Naive thymus-derived CD8-positive, alpha-beta T cell (primary cell): ENCODE results near the gene REEP1. TPM values are rescaled to one million over a fixed set of nuclear protein-coding genes. Genes with fewer than 3 reads are reported as not detected.
"Not testable (repeated sequence)": the region's sequence is repeated elsewhere in the genome, so short reads cannot be mapped to it uniquely, and the experiment has no call there.

Experiments
- ATAC-seq, 2 donors: fragments of 150-1000 bp; cut with Tn5 transposase in 1 of 2; sonication (Bioruptor Pico), chemical (Tn5 transposase) in 1 of 2; 1 replicate in 1 of 2; 2 replicates in 1 of 2; pipeline ENCODE4 v1.10.0; 2021; ENCODE audit warnings: mild to moderate bottlenecking in 2 of 2, moderate library complexity in 2 of 2
- POLR2A ChIA-PET: fragments of 350-600 bp; sonication (Branson Sonifier 250); formaldehyde crosslinking; loops from one replicate; lab custom pipeline; 2021; ENCODE audit warnings: antibody characterized with exemption; lab: Charles Lee
- DNase-seq, 10 donors: peaks; one replicate each; pipeline versions ENCODE4 v3.0.0 to v3.0.0-alpha.2; 2020 to 2022
- H3K27ac Mint-ChIP-seq, 10 donors: one replicate each; pipeline ENCODE4 v1.8.0; 2020 to 2022; ENCODE audit warnings: mild to moderate bottlenecking in 10 of 10, mixed read lengths in 10 of 10, moderate library complexity in 4 of 10, inconsistent platforms in 1 of 10
- H3K27me3 Mint-ChIP-seq, 5 donors: one replicate each; pipeline ENCODE4 v1.8.0; 2021 to 2022; ENCODE audit warnings: mixed read lengths in 5 of 5
- H3K36me3 Mint-ChIP-seq, 3 donors: one replicate each; pipeline ENCODE4 v1.8.0; 2020 to 2022; ENCODE audit warnings: mixed read lengths in 3 of 3, mild to moderate bottlenecking in 2 of 3, inconsistent platforms in 1 of 3
- H3K4me1 Mint-ChIP-seq, 4 donors: one replicate each; pipeline ENCODE4 v1.8.0; 2021 to 2022; ENCODE audit warnings: mixed read lengths in 4 of 4
- H3K4me3 Mint-ChIP-seq, 10 donors: one replicate each; pipeline ENCODE4 v1.8.0; 2020 to 2022; ENCODE audit warnings: mild to moderate bottlenecking in 10 of 10, mixed read lengths in 10 of 10, moderate library complexity in 6 of 10, inconsistent platforms in 1 of 10
- H3K9me3 Mint-ChIP-seq, 9 donors: one replicate each; pipeline ENCODE4 v1.8.0; 2020 to 2022; ENCODE audit warnings: mixed read lengths in 9 of 9, mild to moderate bottlenecking in 3 of 9, inconsistent platforms in 1 of 9, moderate library complexity in 1 of 9
- polyA plus RNA-seq, 3 donors: library from polyadenylated mRNA; unstranded; fragments of 300-500 nt; fragmentation: Illumina TruSeq; gene quantifications; one replicate each; pipeline ENCODE4 v1.2.3, GENCODE V29; 2021
- total RNA-seq, 8 experiments: library from RNA in 2 of 8; stranded (reverse) in 2 of 8; gene quantifications; one replicate each; pipeline ENCODE4 v1.2.3 and lab custom pipeline; 2021 to 2026

The REEP1 gene
- total and polyA plus RNA-seq, 5 experiments from 2014 or later, result 0.10 TPM; not detected in 4

GRCh38 chr2:86231680-86232372 is 105.6 kb downstream of the REEP1 start:
- ATAC-seq, result no peak
- Mint-ChIP-seq H3K4me3 (no peak overlapping the region), H3K4me1 (peaks cover 0 to 9% (median under 1%) of the 10 kb centered on the region in 4 donors), H3K36me3 (no peaks in the 10 kb centered on the region), H3K9me3 (peaks cover 0 to 1% (median 0%) of the 10 kb centered on the region in 9 donors), H3K27ac (peak overlapping the region in 2 of 10 donors; percentile 3 to 18), H3K27me3 (peaks cover 0 to 8% (median 2%) of the 10 kb centered on the region in 5 donors)
- POLR2A ChIA-PET, result no interaction called here
- no peak for DNase-seq

GRCh38 chr2:86230961-86231360 is 106.5 kb downstream of the REEP1 start:
- DNase-seq (no peak), ATAC-seq (no peak)
- H3K9me3 Mint-ChIP-seq, result no peaks in the 10 kb centered on the region
- no peaks in the 10 kb centered on the region for H3K36me3 Mint-ChIP-seq
- H3K27ac Mint-ChIP-seq, result no peak overlapping the region
- H3K4me1 Mint-ChIP-seq, result peaks cover 0 to 14% (median 3%) of the 10 kb centered on the region in 4 donors
- H3K4me3 Mint-ChIP-seq, result no peak overlapping the region
- POLR2A ChIA-PET, result no interaction called here
- peaks cover 0 to 8% (median 0%) of the 10 kb centered on the region in 5 donors for H3K27me3 Mint-ChIP-seq

- no peak overlapping the region for H3K27ac Mint-ChIP-seq
Observed at GRCh38 chr2:86229221-86229620, 108.2 kb downstream of the REEP1 start.

GRCh38 chr2:86228574-86228973 is 108.9 kb downstream of the REEP1 start:
- H3K36me3 Mint-ChIP-seq, H3K27ac Mint-ChIP-seq, ATAC-seq, H3K9me3 Mint-ChIP-seq, POLR2A ChIA-PET, DNase-seq, H3K4me3 Mint-ChIP-seq, H3K27me3 Mint-ChIP-seq: not testable (repeated sequence)
- peaks cover 2 to 31% (median 13%) of the 10 kb centered on the region in 4 donors for H3K4me1 Mint-ChIP-seq

More at GRCh38 chr2:86229221-86229620, 108.2 kb downstream of the REEP1 start:
- H3K36me3 Mint-ChIP-seq, result no peaks in the 10 kb centered on the region
- H3K27me3 Mint-ChIP-seq, result peaks cover 0 to 8% (median 0%) of the 10 kb centered on the region in 5 donors
- DNase-seq (no peak), ATAC-seq (no peak)
- H3K4me3 Mint-ChIP-seq, result no peak overlapping the region
- no peaks in the 10 kb centered on the region for H3K9me3 Mint-ChIP-seq
- H3K4me1 Mint-ChIP-seq, result peaks cover 0 to 30% (median 13%) of the 10 kb centered on the region in 4 donors
- POLR2A ChIA-PET, result no interaction called here

GRCh38 chr2:86227685-86228084 is 109.7 kb downstream of the REEP1 start:
- POLR2A ChIA-PET, result interaction anchor here (0.7 kb wide), 1 partner anchor 214 kb away, joined by 4 read pairs; the partner anchor contains the start of gene KDM3A
- Mint-ChIP-seq H3K27me3 (peaks cover 0 to 8% (median 0%) of the 10 kb centered on the region in 5 donors), H3K9me3 (no peaks in the 10 kb centered on the region), H3K27ac (no peak overlapping the region), H3K36me3 (no peaks in the 10 kb centered on the region), H3K4me3 (no peak overlapping the region), H3K4me1 (peaks cover 2 to 31% (median 13%) of the 10 kb centered on the region in 4 donors)
- DNase-seq (no peak), ATAC-seq (no peak)

- peak overlapping the region in 1 of 10 donors; percentile 27 for H3K27ac Mint-ChIP-seq
- H3K27me3 Mint-ChIP-seq, result peaks cover 0 to 8% (median 0%) of the 10 kb centered on the region in 5 donors
- POLR2A ChIA-PET, result interaction anchor here (0.7 to 1.0 kb wide), 2 partner anchors 33 to 214 kb away, joined by 3 to 4 read pairs; partner anchors contain the start of gene KDM3A
- no peak overlapping the region for H3K4me3 Mint-ChIP-seq
- no peaks in the 10 kb centered on the region for H3K9me3 Mint-ChIP-seq
- H3K36me3 Mint-ChIP-seq, result no peaks in the 10 kb centered on the region
- ATAC-seq (no peak), DNase-seq (no peak)
- H3K4me1 Mint-ChIP-seq, result peaks cover 2 to 31% (median 13%) of the 10 kb centered on the region in 4 donors
Observed at GRCh38 chr2:86226636-86227520, 110.5 kb downstream of the REEP1 start.

GRCh38 chr2:86226070-86226469 is 111.4 kb downstream of the REEP1 start:
- H3K27me3 Mint-ChIP-seq, result peaks cover 0 to 8% (median 0%) of the 10 kb centered on the region in 5 donors
- H3K9me3 Mint-ChIP-seq, result no peaks in the 10 kb centered on the region
- DNase-seq (no peak), ATAC-seq (no peak)
- H3K36me3 Mint-ChIP-seq, result no peaks in the 10 kb centered on the region
- POLR2A ChIA-PET, result interaction anchor here (0.7 to 1.7 kb wide), 3 partner anchors 32 to 216 kb away, joined by 3 to 7 read pairs (median 3); partner anchors contain the start of gene KDM3A
- H3K4me1 Mint-ChIP-seq, result peaks cover 2 to 31% (median 18%) of the 10 kb centered on the region in 4 donors
- H3K27ac Mint-ChIP-seq, result peak overlapping the region in 4 of 10 donors; percentile 44 to 87 (median 72)
- H3K4me3 Mint-ChIP-seq, result no peak overlapping the region

- H3K4me3 Mint-ChIP-seq, result peak overlapping the region in 8 of 10 donors; percentile 8 to 51 (median 33)
- POLR2A ChIA-PET, result interaction anchor here (0.6 to 1.7 kb wide), 6 partner anchors 18 to 217 kb away, joined by 3 to 7 read pairs (median 3); partner anchors contain the start of gene KDM3A
Observed at GRCh38 chr2:86225581-86225980, 111.8 kb downstream of the REEP1 start.

GRCh38 chr2:86224645-86225355 is 112.6 kb downstream of the REEP1 start:
- POLR2A ChIA-PET, result interaction anchor here (0.6 to 1.7 kb wide), 4 partner anchors 17 to 216 kb away, joined by 3 to 7 read pairs (median 4); partner anchors contain the start of gene KDM3A
- H3K27ac Mint-ChIP-seq, result peak overlapping the region in 7 of 10 donors; percentile 48 to 94 (median 87)
- ATAC-seq (no peak), DNase-seq (no peak)
- peak overlapping the region in 1 of 10 donors; percentile 29 for H3K4me3 Mint-ChIP-seq
- peaks cover 4 to 31% (median 20%) of the 10 kb centered on the region in 4 donors for H3K4me1 Mint-ChIP-seq
- H3K9me3 Mint-ChIP-seq, result no peaks in the 10 kb centered on the region
- no peaks in the 10 kb centered on the region for H3K36me3 Mint-ChIP-seq
- H3K27me3 Mint-ChIP-seq, result no peaks in the 10 kb centered on the region

More at GRCh38 chr2:86225581-86225980, 111.8 kb downstream of the REEP1 start:
- Mint-ChIP-seq H3K27me3 (peaks cover 0 to 6% (median 0%) of the 10 kb centered on the region in 5 donors), H3K4me1 (peaks cover 4 to 31% (median 20%) of the 10 kb centered on the region in 4 donors), H3K27ac (peak overlapping the region; percentile 18 to 94 (median 84)), H3K9me3 (no peaks in the 10 kb centered on the region), H3K36me3 (no peaks in the 10 kb centered on the region)
- DNase-seq, result peak in 8 of 10 donors; percentile 3 to 74 (median 32)
- ATAC-seq, result peak; percentile 70 to 81

GRCh38 chr2:86223927-86224560 is 113.4 kb downstream of the REEP1 start:
- ATAC-seq (no peak), DNase-seq (no peak)
- Mint-ChIP-seq H3K4me3 (no peak overlapping the region), H3K27ac (peak overlapping the region in 6 of 10 donors; percentile 36 to 84 (median 66)), H3K36me3 (no peaks in the 10 kb centered on the region), H3K4me1 (peaks cover 4 to 28% (median 20%) of the 10 kb centered on the region in 4 donors), H3K9me3 (no peaks in the 10 kb centered on the region), H3K27me3 (no peaks in the 10 kb centered on the region)
- POLR2A ChIA-PET, result no interaction called here

GRCh38 chr2:86223140-86223926 is 114.1 kb downstream of the REEP1 start:
- Mint-ChIP-seq H3K4me1 (peaks cover 4 to 23% (median 20%) of the 10 kb centered on the region in 4 donors), H3K27ac (peak overlapping the region in 6 of 10 donors; percentile 29 to 84 (median 47)), H3K27me3 (no peaks in the 10 kb centered on the region), H3K9me3 (no peaks in the 10 kb centered on the region), H3K4me3 (no peak overlapping the region), H3K36me3 (no peaks in the 10 kb centered on the region)
- POLR2A ChIA-PET, result no interaction called here
- ATAC-seq, result no peak
- DNase-seq, result no peak
